ENCODE data around the gene PIK3R5.

PIK3R5 gene

GRCh38 chr17:8877984-8878383 is 87.5 kb downstream of the PIK3R5 start:
- Histone ChIP-seq H3K36me3 (ENCODE audit: insufficient read depth) (no peaks in the 10 kb centered on the region), H3K4me3 (IDR thresholded peaks at IDR 0.05; ENCODE audit: insufficient read depth, low read depth, low read length) (no peak overlapping the region), H2AFZ (ENCODE audit: low read depth) (no peak overlapping the region), H3K27ac (no peak overlapping the region), H3K79me2 (ENCODE audit: insufficient read depth, low read depth) (no peaks in the 10 kb centered on the region), H3K27me3 (ENCODE audit: insufficient read depth, low read depth) (no peaks in the 10 kb centered on the region), H4K20me1 (ENCODE audit: insufficient read depth) (no peaks in the 10 kb centered on the region), H3K9ac (no peak overlapping the region), H3K4me2 (no peak overlapping the region), H3K4me1 (ENCODE audit: low read depth, poor library complexity, severe bottlenecking) (no peaks in the 10 kb centered on the region)
- no peak for TF ChIP-seq CTCF (conservative IDR thresholded peaks at IDR 0.05; ENCODE audit: low read depth, low read length)

GRCh38 chr17:8875957-8876356 is 89.5 kb downstream of the PIK3R5 start:
- Histone ChIP-seq H3K27ac (no peak overlapping the region), H4K20me1 (ENCODE audit: insufficient read depth) (no peaks in the 10 kb centered on the region), H3K36me3 (ENCODE audit: insufficient read depth) (no peaks in the 10 kb centered on the region), H3K4me2 (no peak overlapping the region), H3K4me3 (IDR thresholded peaks at IDR 0.05; ENCODE audit: insufficient read depth, low read depth, low read length) (no peak overlapping the region), H3K4me1 (ENCODE audit: low read depth, poor library complexity, severe bottlenecking) (no peaks in the 10 kb centered on the region), H3K79me2 (ENCODE audit: insufficient read depth, low read depth) (no peaks in the 10 kb centered on the region), H2AFZ (ENCODE audit: low read depth) (no peak overlapping the region), H3K27me3 (ENCODE audit: insufficient read depth, low read depth) (no peaks in the 10 kb centered on the region), H3K9ac (no peak overlapping the region)
- no peak for TF ChIP-seq CTCF (conservative IDR thresholded peaks at IDR 0.05; ENCODE audit: low read depth, low read length)

- Histone ChIP-seq H3K36me3 (ENCODE audit: insufficient read depth) (no peaks in the 10 kb centered on the region), H3K27me3 (ENCODE audit: insufficient read depth, low read depth) (no peaks in the 10 kb centered on the region), H2AFZ (ENCODE audit: low read depth) (no peak overlapping the region), H3K9ac (no peak overlapping the region), H3K79me2 (ENCODE audit: insufficient read depth, low read depth) (no peaks in the 10 kb centered on the region), H4K20me1 (ENCODE audit: insufficient read depth) (no peaks in the 10 kb centered on the region), H3K27ac (no peak overlapping the region), H3K4me2 (no peak overlapping the region), H3K4me3 (IDR thresholded peaks at IDR 0.05; ENCODE audit: insufficient read depth, low read depth, low read length) (no peak overlapping the region), H3K4me1 (ENCODE audit: low read depth, poor library complexity, severe bottlenecking) (no peaks in the 10 kb centered on the region)
- TF ChIP-seq CTCF (conservative IDR thresholded peaks at IDR 0.05; ENCODE audit: low read depth, low read length): no peak
These were observed 90.1 kb downstream of the PIK3R5 start for GRCh38 chr17:8875436-8875835.

- Histone ChIP-seq H3K79me2 (ENCODE audit: insufficient read depth, low read depth) (no peaks in the 10 kb centered on the region), H3K27me3 (ENCODE audit: insufficient read depth, low read depth) (no peaks in the 10 kb centered on the region), H3K4me1 (ENCODE audit: low read depth, poor library complexity, severe bottlenecking) (no peaks in the 10 kb centered on the region), H3K9ac (no peak overlapping the region), H4K20me1 (ENCODE audit: insufficient read depth) (no peaks in the 10 kb centered on the region), H3K36me3 (ENCODE audit: insufficient read depth) (no peaks in the 10 kb centered on the region), H3K27ac (no peak overlapping the region), H2AFZ (ENCODE audit: low read depth) (no peak overlapping the region), H3K4me3 (IDR thresholded peaks at IDR 0.05; ENCODE audit: insufficient read depth, low read depth, low read length) (no peak overlapping the region), H3K4me2 (no peak overlapping the region)
- no peak for TF ChIP-seq CTCF (conservative IDR thresholded peaks at IDR 0.05; ENCODE audit: low read depth, low read length)
These were observed 91.4 kb downstream of the PIK3R5 start for GRCh38 chr17:8873801-8874715.

Measured in KMS-11 (cell line).